Renal cortical epithelial cell (primary cell): ENCODE data around the gene FUT3. TPM values are rescaled to one million over a fixed set of nuclear protein-coding genes. Genes with fewer than 3 reads are reported as not detected.
"Not testable (repeated sequence)": the region's sequence is repeated elsewhere in the genome, so short reads cannot be mapped to it uniquely, and the experiment has no call there.

Experiments
- DNase-seq: peaks from one replicate; pipeline ENCODE4 v3.0.0-alpha.2; 2011; ENCODE audit warnings: low read depth
- total RNA-seq: library from RNA; depleted of rRNA; stranded (reverse); fragments of >200 nt; gene quantifications from 2 replicates; pipeline ENCODE4 v1.2.3, GENCODE V29; 2014

The FUT3 gene
- 0.05 and 3.1 TPM in 2 replicates for total RNA-seq

GRCh38 chr19:5851302-5851701 lies at the start of gene FUT3:
TSS of gene FUT3 (minus strand) at chr19:5851449.
- no peak for DNase-seq

DNA sequence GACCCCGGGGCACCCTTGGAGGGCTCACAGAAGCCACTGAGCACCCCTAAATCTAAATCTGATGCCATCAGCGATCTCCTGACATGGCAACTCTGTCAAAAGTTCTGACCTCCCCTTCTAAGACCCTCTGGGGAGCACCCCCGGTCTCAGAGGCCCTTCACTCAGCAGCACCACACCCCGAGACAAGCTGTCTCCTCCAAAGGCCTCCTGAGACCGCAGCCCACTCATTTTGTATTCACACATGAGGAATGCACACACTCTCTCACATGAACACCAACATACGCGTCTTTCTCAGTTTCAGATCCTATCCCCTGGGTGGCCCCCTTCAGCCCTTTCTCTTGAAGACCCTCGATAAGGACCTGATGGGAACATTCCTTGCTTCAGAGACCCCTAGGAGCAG lies 49.7 kb upstream of the FUT3 start:
- no peak for DNase-seq

- no peak for DNase-seq
These were observed 48.7 kb upstream of the FUT3 start for GRCh38 chr19:5899728-5900526.

GRCh38 chr19:5897189-5897969 lies 46.1 kb upstream of the FUT3 start:
- no peak for DNase-seq

DNA sequence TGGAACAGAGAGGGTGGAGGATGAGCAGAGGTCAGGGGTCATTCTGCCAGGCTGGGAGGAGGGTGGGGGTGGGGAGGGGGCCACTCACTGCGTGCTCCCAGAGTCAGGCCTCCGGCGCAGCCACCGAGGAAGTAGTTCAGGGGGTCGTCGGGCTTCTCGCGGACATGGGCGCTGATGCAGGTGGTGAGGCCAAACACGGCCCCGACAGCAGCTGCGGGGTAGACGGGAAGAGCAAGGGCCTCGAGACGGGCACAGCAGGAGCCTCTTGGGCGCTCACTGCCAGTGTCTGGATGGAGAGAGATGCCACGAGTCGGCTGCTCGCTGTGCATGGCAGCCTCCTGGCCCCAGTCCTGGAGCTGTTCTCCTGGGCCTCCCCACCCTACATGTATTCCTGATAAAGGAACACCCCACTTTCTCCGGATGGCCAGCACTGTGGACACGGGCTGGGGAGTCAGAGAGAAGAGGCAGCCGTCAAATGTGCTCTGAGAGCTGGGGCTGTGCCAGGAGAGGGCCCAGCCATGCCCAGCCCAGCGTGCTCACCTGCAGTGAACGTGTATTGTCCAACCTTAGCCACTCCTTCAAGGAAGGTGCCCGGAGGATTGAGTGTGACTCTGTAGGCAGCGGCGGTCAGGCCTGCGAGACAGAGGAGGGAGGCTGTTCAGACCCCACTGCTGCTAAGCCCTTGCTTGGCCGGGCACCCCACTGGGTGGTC lies 45.3 kb upstream of the FUT3 start:
- no peak for DNase-seq

DNA sequence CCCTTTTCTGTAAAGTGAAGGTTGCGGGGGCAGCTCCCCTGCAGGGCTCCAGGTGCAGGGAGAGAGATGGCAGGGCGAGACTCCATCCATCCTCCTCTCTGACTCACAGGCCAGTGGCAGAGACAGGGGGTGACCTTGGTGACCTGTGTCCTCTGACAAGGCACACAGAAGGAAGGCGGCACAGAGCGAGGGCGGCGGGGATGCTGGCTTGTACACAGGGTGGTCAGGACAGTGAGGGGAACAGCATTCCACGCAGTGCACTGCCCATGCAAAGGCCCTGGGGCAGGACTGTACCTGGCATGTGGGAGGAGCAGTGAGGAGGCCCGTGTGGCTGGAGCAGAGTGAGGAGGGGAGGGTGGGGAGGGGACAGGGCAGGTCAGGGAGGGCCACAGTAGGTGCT lies 44.6 kb upstream of the FUT3 start:
- no peak for DNase-seq

- DNase-seq: no peak
These were observed 44.2 kb upstream of the FUT3 start for GRCh38 chr19:5895409-5895808.

GRCh38 chr19:5894704-5895349 lies 43.6 kb upstream of the FUT3 start:
- DNase-seq: no peak

- DNase-seq: peak; percentile 18
These were observed 42.9 kb upstream of the FUT3 start for GRCh38 chr19:5893907-5894703.

DNA sequence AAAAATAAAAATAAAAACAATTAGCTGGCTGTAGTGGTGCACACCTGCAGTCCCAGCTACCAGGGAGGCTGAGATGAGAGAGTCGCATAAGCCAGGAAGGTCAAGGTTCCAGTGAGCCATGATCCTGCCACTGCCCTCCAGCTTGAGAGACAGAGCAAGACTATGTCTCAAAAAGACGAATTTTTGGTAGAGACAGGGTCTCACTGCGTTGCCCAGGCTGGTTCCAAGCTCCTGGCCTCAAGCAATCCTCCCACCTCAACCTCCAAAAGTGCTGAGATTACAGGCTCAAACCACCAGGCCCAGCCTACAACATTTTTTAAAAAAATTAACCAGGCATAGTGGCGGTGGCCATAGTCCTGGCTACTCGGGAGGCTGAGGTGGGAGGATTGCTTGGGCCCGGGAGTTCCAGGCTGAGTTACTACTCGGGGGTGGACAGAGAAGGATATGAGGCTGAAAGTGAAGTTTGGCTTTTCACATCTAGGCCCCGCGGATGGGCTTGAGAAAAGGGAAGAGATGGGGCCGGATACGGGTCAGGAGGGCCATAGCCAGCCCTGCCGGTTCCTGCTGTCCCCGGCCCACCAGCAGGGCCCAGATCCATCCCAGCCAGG lies 42.2 kb upstream of the FUT3 start:
- DNase-seq: no peak

GRCh38 chr19:5892772-5893275 lies 41.6 kb upstream of the FUT3 start:
- no peak for DNase-seq

DNA sequence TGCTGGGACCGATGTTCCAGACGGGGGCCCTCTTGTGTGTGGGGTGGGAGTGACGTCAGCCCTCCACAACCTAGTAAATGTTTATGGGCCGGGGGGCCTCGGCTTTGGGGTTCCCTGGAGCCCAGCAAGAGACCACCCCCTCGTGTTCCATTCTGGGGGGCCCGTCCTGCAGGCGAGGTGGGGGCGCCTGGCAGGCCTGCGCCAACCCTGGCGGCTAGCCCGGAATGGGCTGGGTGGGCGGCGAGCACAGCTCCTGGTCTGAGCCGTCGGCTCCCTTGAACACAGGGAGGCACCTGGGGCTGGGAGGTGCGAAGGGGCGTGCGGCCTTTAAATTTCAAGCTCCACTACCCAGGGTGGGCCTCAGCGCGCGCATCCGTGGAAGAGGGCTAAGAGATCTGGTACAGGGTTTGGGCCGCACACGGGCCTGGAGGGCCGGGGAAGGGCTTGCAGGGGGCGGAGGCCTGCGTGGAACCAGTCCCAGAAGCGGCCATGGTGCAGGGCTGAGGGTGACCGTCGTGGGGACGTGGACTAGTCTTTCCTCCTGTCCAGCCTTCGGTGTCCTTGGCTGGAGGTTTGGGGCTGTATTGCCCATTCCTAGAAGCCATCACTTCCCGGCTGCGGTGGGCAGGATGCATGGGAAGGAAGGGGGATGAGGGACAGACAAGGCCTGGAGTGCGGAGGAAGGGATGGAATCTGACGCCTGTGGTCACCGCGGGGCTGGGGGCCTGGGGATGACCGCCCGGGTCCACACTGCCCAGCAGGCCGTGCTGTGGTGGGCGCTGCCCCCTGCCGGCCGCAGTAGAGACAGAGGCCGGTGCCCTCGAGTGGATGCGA lies 40.9 kb upstream of the FUT3 start:
- no peak for DNase-seq

DNA sequence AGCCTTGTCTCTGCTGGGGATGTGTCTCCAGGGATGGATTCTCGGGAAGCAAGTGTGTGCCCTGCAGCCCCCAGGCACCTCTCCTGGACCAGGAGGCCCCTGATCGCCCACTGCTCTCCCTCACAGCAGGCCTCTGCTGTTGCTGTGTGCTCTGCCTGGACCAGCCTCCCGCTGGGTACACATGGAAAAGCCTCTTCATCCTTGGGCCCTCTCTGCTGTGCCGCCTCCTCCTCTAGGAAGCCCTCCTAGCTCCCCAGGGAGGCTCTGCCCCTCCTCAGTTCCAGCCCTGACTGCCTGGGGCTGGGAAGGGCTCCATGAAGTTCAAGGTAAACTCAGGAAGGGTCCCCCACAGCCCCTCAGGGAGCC lies 40.3 kb upstream of the FUT3 start:
- no peak for DNase-seq

DNA sequence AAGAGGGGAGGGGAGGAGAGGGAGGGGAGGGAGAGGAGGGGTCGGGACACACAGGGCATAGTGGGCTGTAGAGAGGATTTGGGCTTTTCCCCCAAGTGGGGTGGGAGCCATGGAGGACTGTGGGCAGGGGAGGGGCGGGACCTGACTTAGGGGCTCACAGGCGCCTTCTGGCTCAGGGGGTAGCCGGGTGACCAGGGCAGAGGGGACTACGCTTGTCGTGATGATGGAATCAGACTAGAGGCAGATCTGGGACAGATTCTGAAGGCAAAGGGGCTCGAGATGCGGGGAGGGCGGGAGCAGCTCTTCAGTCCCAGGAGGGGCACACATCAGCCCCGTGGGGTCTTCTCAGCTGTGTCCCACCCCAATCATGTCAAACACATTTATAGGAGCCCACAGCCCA lies 38.9 kb upstream of the FUT3 start:
- no peak for DNase-seq

GRCh38 chr19:5889288-5889971 lies 38.2 kb upstream of the FUT3 start:
- DNase-seq: no peak

DNA sequence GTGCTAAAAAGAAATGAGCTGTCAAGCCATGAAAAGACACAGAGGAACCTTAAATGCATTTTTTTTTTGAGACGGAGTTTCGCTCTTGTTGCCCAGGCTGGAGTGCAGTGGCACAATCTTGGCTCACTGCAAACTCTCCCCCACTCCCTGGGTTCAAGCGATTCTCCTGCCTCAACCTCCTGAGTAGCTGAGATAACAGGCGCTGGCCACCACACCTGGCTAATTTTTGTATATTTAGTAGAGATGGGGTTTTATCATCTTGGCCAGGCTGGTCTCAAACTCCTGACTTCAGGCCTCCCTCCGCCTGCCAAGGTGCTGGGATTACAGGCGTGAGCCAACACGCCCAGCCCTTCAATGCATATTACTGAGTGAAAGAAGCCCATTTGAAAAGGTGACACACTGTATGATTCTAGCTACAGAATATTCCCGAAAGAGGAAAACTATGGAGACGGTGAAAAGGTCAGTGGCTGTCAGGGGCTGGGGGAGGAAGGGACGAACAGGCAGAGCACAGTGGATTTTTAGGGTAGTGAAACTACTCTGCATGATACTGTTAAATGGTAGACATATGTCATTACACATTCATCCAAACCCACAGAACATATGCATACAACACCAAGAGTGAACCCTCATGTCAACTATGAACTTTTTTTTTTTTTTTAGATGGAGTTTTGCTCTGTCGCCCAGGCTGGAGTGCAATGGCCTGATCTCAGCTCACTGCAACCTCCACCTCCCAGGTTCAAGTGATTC lies 33.0 kb upstream of the FUT3 start:
- not testable (repeated sequence) for DNase-seq

GRCh38 chr19:5883157-5883873 lies 32.1 kb upstream of the FUT3 start:
- not testable (repeated sequence) for DNase-seq
